ENCODE measurements around the gene ANKRD12. TPM values are rescaled to one million over a fixed set of nuclear protein-coding genes. Genes with fewer than 3 reads are reported as not detected.

The ANKRD12 gene
- total RNA-seq, 2 experiments from 2014 or later, result 65.9 to 66.5 TPM

DNA sequence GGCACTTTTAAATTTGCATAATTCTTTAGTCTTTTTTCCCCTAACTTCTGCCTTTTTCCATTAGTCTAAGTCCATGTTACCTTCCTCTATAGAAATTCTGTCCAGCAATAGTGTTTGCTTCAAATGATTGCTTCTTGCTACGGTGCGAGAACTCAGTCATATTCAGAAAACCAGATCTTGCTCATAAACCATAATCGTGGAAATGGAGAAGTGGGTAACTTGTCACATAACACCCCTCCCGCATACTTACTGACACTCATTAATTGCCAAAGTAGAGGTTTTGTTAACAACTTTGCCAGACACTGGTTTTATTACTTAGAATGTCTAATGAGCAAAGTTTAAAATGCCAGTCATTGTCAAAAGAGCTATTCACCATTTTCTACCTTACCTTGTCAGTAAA lies 103.7 kb downstream of the ANKRD12 start:
- CTCF ChIA-PET (ENCODE audit: unreplicated experiment), result no interaction called here
- no peak for TF ChIP-seq EZH2phosphoT487 (IDR thresholded peaks at IDR 0.05; ENCODE audit: borderline replicate concordance, low read depth, low read length)
- TF ChIP-seq, protein P1, sequence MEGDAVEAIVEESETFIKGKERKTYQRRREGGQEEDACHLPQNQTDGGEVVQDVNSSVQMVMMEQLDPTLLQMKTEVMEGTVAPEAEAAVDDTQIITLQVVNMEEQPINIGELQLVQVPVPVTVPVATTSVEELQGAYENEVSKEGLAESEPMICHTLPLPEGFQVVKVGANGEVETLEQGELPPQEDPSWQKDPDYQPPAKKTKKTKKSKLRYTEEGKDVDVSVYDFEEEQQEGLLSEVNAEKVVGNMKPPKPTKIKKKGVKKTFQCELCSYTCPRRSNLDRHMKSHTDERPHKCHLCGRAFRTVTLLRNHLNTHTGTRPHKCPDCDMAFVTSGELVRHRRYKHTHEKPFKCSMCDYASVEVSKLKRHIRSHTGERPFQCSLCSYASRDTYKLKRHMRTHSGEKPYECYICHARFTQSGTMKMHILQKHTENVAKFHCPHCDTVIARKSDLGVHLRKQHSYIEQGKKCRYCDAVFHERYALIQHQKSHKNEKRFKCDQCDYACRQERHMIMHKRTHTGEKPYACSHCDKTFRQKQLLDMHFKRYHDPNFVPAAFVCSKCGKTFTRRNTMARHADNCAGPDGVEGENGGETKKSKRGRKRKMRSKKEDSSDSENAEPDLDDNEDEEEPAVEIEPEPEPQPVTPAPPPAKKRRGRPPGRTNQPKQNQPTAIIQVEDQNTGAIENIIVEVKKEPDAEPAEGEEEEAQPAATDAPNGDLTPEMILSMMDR (conservative IDR thresholded peaks at IDR 0.05; ENCODE audit: low read length), result no peak
- POLR2A ChIA-PET, result interaction anchor here (0.5 to 1.6 kb wide), 5 partner anchors 8 to 100 kb away, joined by 3 to 6 read pairs (median 4); no protein-coding TSS in a partner anchor

DNA sequence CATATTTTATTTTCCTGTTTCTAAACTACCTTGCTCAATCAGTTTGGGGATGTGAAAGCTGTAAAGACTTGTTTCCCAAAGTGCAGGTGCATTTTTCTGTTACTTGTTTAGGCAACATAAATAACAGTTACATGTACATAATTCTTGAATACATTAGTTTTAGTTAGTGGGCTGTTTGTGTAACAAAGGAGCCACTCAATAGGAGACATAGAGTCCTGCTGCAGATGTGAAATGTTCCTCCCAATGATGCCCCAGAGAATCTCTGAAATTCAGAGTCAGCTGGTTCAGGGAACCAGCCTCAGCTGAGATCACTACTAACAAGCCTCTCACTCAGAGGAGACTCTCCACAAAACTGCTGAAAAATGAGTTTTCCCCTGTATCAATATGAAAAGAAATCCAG lies 106.4 kb downstream of the ANKRD12 start:
- BruUV-seq (replicated peaks), result TSS peak; percentile 25
- intact Hi-C loops (cut with micrococcal nuclease; ENCODE audit: unreplicated experiment), result no loop called here

More for the DNA sequence above, 103.7 kb downstream of the ANKRD12 start:
- intact Hi-C loops (cut with micrococcal nuclease; ENCODE audit: unreplicated experiment), result no loop called here
- H3K4me1 ChIP-seq (ENCODE audit: insufficient read depth, low read length, poor library complexity, severe bottlenecking), result peaks cover 26% of the 10 kb centered on the region
- no peak overlapping the region for H3K4me3 ChIP-seq (ENCODE audit: low read depth, low read length, poor library complexity, severe bottlenecking)
- no peaks in the 10 kb centered on the region for H3K79me2 ChIP-seq (ENCODE audit: insufficient read depth, low read depth, low read length)
- peaks cover 43% of the 10 kb centered on the region for H3K36me3 ChIP-seq (ENCODE audit: insufficient read depth, low read length)
- H3K4me2 ChIP-seq (ENCODE audit: low read length), result no peak overlapping the region
- no peak overlapping the region for H2AFZ ChIP-seq (ENCODE audit: low read length)
- no peak for DNase-seq (ENCODE audit: low spot score)
- no peaks in the 10 kb centered on the region for H3K9me2 ChIP-seq (ENCODE audit: insufficient read depth, low read length)
- no peaks in the 10 kb centered on the region for H3K9me3 ChIP-seq (ENCODE audit: low read length)
- H3K27ac ChIP-seq (ENCODE audit: low read depth, low read length, poor library complexity, severe bottlenecking), result no peak overlapping the region
- no peaks in the 10 kb centered on the region for H4K20me1 ChIP-seq (ENCODE audit: insufficient read depth, low read length)
- BruUV-seq (replicated peaks), result no TSS peak

DNA sequence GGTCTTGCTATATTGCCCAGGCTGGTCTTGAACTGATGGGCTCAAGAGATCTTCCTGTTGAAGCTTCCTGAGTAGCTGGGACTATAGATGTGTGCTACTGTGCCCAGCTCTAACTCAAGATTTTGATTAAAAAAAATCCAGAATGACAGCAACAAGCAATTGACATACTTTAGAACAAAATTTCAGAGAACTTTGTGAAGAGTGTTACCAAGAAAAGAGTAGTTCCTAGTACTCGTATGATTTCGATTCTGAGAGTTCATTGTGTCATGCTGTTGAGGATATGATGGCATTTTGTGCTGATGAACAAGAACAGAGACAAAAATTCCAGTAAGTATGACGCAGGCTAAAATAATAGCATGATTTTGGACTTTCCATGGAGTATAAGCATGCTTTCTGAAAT lies 107.8 kb downstream of the ANKRD12 start:
- no peaks in the 10 kb centered on the region for H3K79me2 ChIP-seq (ENCODE audit: insufficient read depth, low read depth, low read length)
- peaks cover 26% of the 10 kb centered on the region for H3K4me1 ChIP-seq (ENCODE audit: insufficient read depth, low read length, poor library complexity, severe bottlenecking)
- TF ChIP-seq EZH2phosphoT487 (IDR thresholded peaks at IDR 0.05; ENCODE audit: borderline replicate concordance, low read depth, low read length), result no peak
- TF ChIP-seq, protein P1 (conservative IDR thresholded peaks at IDR 0.05; ENCODE audit: low read length), result no peak
- H3K4me3 ChIP-seq (ENCODE audit: low read depth, low read length, poor library complexity, severe bottlenecking), result no peak overlapping the region
- H4K20me1 ChIP-seq (ENCODE audit: insufficient read depth, low read length), result no peaks in the 10 kb centered on the region
- intact Hi-C loops (cut with micrococcal nuclease; ENCODE audit: unreplicated experiment), result no loop called here
- H3K4me2 ChIP-seq (ENCODE audit: low read length), result no peak overlapping the region
- no peak overlapping the region for H3K27ac ChIP-seq (ENCODE audit: low read depth, low read length, poor library complexity, severe bottlenecking)
- DNase-seq (ENCODE audit: low spot score), result no peak
- H3K9me2 ChIP-seq (ENCODE audit: insufficient read depth, low read length), result no peaks in the 10 kb centered on the region
- ChIA-PET CTCF (ENCODE audit: unreplicated experiment) (no interaction called here), POLR2A (interaction anchor here (0.6 to 1.5 kb wide), 5 partner anchors 40 to 238 kb away, joined by 3 to 4 read pairs (median 3); no protein-coding TSS in a partner anchor)
- H3K36me3 ChIP-seq (ENCODE audit: insufficient read depth, low read length), result peaks cover 29% of the 10 kb centered on the region
- BruUV-seq (replicated peaks), result no TSS peak
- no peaks in the 10 kb centered on the region for H3K9me3 ChIP-seq (ENCODE audit: low read length)
- H2AFZ ChIP-seq (ENCODE audit: low read length), result no peak overlapping the region

More for the DNA sequence above, 106.4 kb downstream of the ANKRD12 start:
- H4K20me1 ChIP-seq (ENCODE audit: insufficient read depth, low read length), result no peaks in the 10 kb centered on the region
- TF ChIP-seq EZH2phosphoT487 (IDR thresholded peaks at IDR 0.05; ENCODE audit: borderline replicate concordance, low read depth, low read length), result no peak
- no peaks in the 10 kb centered on the region for H3K9me3 ChIP-seq (ENCODE audit: low read length)
- H2AFZ ChIP-seq (ENCODE audit: low read length), result no peak overlapping the region
- peaks cover 26% of the 10 kb centered on the region for H3K4me1 ChIP-seq (ENCODE audit: insufficient read depth, low read length, poor library complexity, severe bottlenecking)
- peak overlapping the region; percentile 52 for H3K4me2 ChIP-seq (ENCODE audit: low read length)
- DNase-seq (ENCODE audit: low spot score), result peak; percentile 61
- H3K4me3 ChIP-seq (ENCODE audit: low read depth, low read length, poor library complexity, severe bottlenecking), result no peak overlapping the region
- H3K27ac ChIP-seq (ENCODE audit: low read depth, low read length, poor library complexity, severe bottlenecking), result peak overlapping the region; percentile 72
- ChIA-PET POLR2A (interaction anchor here (0.7 to 1.8 kb wide), 4 partner anchors 12 to 141 kb away, joined by 3 to 4 read pairs (median 4); no protein-coding TSS in a partner anchor), CTCF (ENCODE audit: unreplicated experiment) (no interaction called here)
- no peaks in the 10 kb centered on the region for H3K9me2 ChIP-seq (ENCODE audit: insufficient read depth, low read length)
- no peaks in the 10 kb centered on the region for H3K79me2 ChIP-seq (ENCODE audit: insufficient read depth, low read depth, low read length)
- H3K36me3 ChIP-seq (ENCODE audit: insufficient read depth, low read length), result peaks cover 29% of the 10 kb centered on the region
